Measurements from ENCODE around the gene TMEM43.
A peak's percentile ranks its signal among the peaks of the same experiment; 100 is the strongest.

Gene TMEM43

GRCh38 chr3:14138109-14138877 lies 13.4 kb downstream of the TMEM43 start:
- no peak for DNase-seq (ENCODE audit: low read depth)

- no peak for DNase-seq (ENCODE audit: low read depth)
Measured at GRCh38 chr3:14138878-14139655, 14.2 kb downstream of the TMEM43 start.

- DNase-seq (ENCODE audit: low read depth): no peak
Measured at GRCh38 chr3:14139771-14140170, 14.9 kb downstream of the TMEM43 start.

- no peak for DNase-seq (ENCODE audit: low read depth)
Measured at GRCh38 chr3:14140668-14141067, 15.8 kb downstream of the TMEM43 start.

- DNase-seq (ENCODE audit: low read depth): no peak
Measured at GRCh38 chr3:14141144-14141543, 16.3 kb downstream of the TMEM43 start.

- no peak for DNase-seq (ENCODE audit: low read depth)
Measured at GRCh38 chr3:14141602-14142341, 16.9 kb downstream of the TMEM43 start.

GRCh38 chr3:14142567-14143270 lies 17.9 kb downstream of the TMEM43 start:
- DNase-seq (ENCODE audit: low read depth): peak; percentile 29

GRCh38 chr3:14143271-14144225 lies 18.7 kb downstream of the TMEM43 start:
- no peak for DNase-seq (ENCODE audit: low read depth)

GRCh38 chr3:14144423-14145075 lies 19.7 kb downstream of the TMEM43 start:
- DNase-seq (ENCODE audit: low read depth): peak; percentile 34

- no peak for DNase-seq (ENCODE audit: low read depth)
Measured at GRCh38 chr3:14145236-14145635, 20.4 kb downstream of the TMEM43 start.

GRCh38 chr3:14145670-14146380 lies 21.0 kb downstream of the TMEM43 start:
- DNase-seq (ENCODE audit: low read depth): no peak

GRCh38 chr3:14146381-14147065 lies 21.7 kb downstream of the TMEM43 start:
- DNase-seq (ENCODE audit: low read depth): no peak

- DNase-seq (ENCODE audit: low read depth): no peak
Measured at GRCh38 chr3:14147066-14147435, 22.2 kb downstream of the TMEM43 start.

- DNase-seq (ENCODE audit: low read depth): no peak
Measured at GRCh38 chr3:14147617-14148016, 22.8 kb downstream of the TMEM43 start.

- no peak for DNase-seq (ENCODE audit: low read depth)
Measured at GRCh38 chr3:14148041-14148985, 23.5 kb downstream of the TMEM43 start.

GRCh38 chr3:14150078-14150477 lies 25.2 kb downstream of the TMEM43 start:
- no peak for DNase-seq (ENCODE audit: low read depth)

GRCh38 chr3:14150491-14151230 lies 25.8 kb downstream of the TMEM43 start:
- no peak for DNase-seq (ENCODE audit: low read depth)
